Lower leg skin (tissue), 4 donors: ENCODE results near the gene KRT81. TPM values are rescaled to one million over a fixed set of nuclear protein-coding genes. Genes with fewer than 3 reads are reported as not detected.
"Not testable (repeated sequence)": the region's sequence is repeated elsewhere in the genome, so short reads cannot be mapped to it uniquely, and the experiment has no call there.

Experiments used
- DNase-seq, 2 donors: peaks; one replicate each; pipeline ENCODE4 v3.0.0-alpha.2; 2019; ENCODE audit warnings: low spot score in 2 of 2
- H3K4me3 ChIP-seq: fragments of 200-600 bp; sonication (generic); 2 replicates; pipeline ENCODE4 v1.5.1; 2017; ENCODE audit warnings: mild to moderate bottlenecking, low read depth; ENCODE audit not compliant: poor library complexity, severe bottlenecking
- POLR2A ChIP-seq, 2 donors: fragments of 450-650 bp; IDR thresholded peaks; one replicate each; pipeline ENCODE4 v1.6.1; 2016 to 2017; ENCODE audit warnings: antibody characterized with exemption in 2 of 2, mild to moderate bottlenecking in 1 of 2, moderate library complexity in 1 of 2
- WGBS, 2 donors: methylation state at CpG; one replicate each; pipeline ENCODE4 v1.1.5; 2018; 5-methylcytosine and 5-hydroxymethylcytosine counted together
- intact Hi-C: fragments of 100-400 bp; cut with DNase I; formaldehyde crosslinking; loops from one replicate; pipeline ENCODE4 v1.15.0; 2023; ENCODE audit warnings: low total_unique reads
- total RNA-seq, 4 donors: library from RNA; depleted of rRNA; stranded (reverse); fragments of >200 nt; gene quantifications; one replicate each; pipeline ENCODE4 v1.1.0, GENCODE V29; 2016
- TF ChIP-seq, protein P1 (sequence below), 3 donors: fragments of 450-650 bp; IDR thresholded peaks; one replicate each; pipeline ENCODE4 v1.5.1; 2016; ENCODE audit warnings: antibody characterized with exemption in 3 of 3, mild to moderate bottlenecking in 3 of 3, moderate library complexity in 2 of 3

KRT81 gene
- total RNA-seq, 4 donors from 2014 or later = 0.37 to 204 (median 10.6) TPM; not detected in 1

DNA sequence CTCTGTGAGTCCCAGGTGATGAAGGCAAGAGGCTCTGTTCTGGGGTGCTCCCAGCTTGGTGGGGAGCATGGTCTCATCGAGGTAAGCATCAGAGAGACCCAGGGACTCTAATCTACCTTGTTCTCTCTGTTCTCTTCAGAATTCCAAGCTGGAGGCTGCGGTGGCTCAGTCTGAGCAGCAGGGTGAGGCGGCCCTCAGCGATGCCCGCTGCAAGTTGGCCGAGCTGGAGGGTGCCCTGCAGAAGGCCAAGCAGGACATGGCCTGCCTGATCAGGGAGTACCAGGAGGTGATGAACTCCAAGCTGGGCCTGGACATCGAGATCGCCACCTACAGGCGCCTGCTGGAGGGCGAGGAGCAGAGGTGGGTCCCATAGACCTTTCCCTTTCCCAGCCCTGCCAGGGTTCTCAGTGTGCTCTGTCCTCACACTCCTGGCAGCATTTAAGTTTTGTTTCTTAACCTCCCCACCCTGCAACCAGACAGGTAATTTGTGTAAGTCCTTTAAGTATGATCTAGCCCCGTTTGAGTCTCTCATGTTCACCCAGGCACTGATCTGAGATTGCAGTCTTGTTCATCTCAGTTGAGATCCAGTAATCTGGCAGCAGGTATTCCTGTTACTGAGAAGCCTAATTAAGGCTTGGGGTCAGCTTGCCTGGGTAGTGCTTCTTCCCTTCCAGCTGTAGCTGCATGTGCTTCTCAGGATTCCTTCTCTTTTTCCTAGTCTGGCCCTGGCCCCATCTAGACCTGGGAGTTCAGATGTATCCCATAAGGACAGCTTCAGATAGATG, 14.8 kb upstream of the KRT81 start:
- WGBS, 2 donors = 79 to 81% methylated on average over 11 of the region's 11 CpGs
- intact Hi-C loops = no loop called here
- H3K4me3 ChIP-seq = no peak overlapping the region
- peak in 1 of 2 donors; percentile 54 for DNase-seq
- TF ChIP-seq, protein P1, sequence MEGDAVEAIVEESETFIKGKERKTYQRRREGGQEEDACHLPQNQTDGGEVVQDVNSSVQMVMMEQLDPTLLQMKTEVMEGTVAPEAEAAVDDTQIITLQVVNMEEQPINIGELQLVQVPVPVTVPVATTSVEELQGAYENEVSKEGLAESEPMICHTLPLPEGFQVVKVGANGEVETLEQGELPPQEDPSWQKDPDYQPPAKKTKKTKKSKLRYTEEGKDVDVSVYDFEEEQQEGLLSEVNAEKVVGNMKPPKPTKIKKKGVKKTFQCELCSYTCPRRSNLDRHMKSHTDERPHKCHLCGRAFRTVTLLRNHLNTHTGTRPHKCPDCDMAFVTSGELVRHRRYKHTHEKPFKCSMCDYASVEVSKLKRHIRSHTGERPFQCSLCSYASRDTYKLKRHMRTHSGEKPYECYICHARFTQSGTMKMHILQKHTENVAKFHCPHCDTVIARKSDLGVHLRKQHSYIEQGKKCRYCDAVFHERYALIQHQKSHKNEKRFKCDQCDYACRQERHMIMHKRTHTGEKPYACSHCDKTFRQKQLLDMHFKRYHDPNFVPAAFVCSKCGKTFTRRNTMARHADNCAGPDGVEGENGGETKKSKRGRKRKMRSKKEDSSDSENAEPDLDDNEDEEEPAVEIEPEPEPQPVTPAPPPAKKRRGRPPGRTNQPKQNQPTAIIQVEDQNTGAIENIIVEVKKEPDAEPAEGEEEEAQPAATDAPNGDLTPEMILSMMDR (IDR thresholded peaks at IDR 0.05) = no peak
- TF ChIP-seq POLR2A (IDR thresholded peaks at IDR 0.05) = no peak

- intact Hi-C loops, H3K4me3 ChIP-seq: not testable (repeated sequence)
- DNase-seq = peak in 1 of 2 donors; percentile 82
- WGBS, 2 donors = 82 to 90% methylated on average over 15 of the region's 15 CpGs
Measured at GRCh38 chr12:52304941-52305411, 13.6 kb upstream of the KRT81 start.

GRCh38 chr12:52302242-52302914, 11.0 kb upstream of the KRT81 start:
- H3K4me3 ChIP-seq, intact Hi-C loops, DNase-seq: not testable (repeated sequence)
- WGBS, 2 donors = no CpG with 5 or more reads among the region's 5 CpGs

DNA sequence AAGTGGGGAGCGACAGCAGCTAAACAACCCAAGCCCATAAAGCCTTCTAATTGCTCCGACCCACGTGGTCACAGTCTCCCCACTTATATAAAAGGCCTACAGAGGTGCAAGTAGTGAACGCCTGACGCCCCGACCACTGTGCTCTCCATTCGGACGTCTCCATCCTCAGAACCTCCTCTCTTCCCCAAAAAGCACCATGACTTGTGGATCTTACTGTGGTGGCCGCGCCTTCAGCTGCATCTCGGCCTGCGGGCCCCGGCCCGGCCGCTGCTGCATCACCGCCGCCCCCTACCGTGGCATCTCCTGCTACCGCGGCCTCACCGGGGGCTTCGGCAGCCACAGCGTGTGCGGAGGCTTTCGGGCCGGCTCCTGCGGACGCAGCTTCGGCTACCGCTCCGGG, 10.4 kb upstream of the KRT81 start:
- WGBS, 2 donors = 81 to 84% methylated on average over 24 of the region's 31 CpGs
- peak in 1 of 2 donors; percentile 68 for DNase-seq
- intact Hi-C loops, H3K4me3 ChIP-seq: not testable (repeated sequence)

- intact Hi-C loops = no loop called here
- no peak for TF ChIP-seq POLR2A (IDR thresholded peaks at IDR 0.05)
- TF ChIP-seq, protein P1 (IDR thresholded peaks at IDR 0.05) = no peak
- H3K4me3 ChIP-seq = no peak overlapping the region
- DNase-seq = peak in 1 of 2 donors; percentile 59
- WGBS, 2 donors = 66 to 77% methylated on average over 14 of the region's 14 CpGs
Measured at GRCh38 chr12:52300796-52301691, 9.7 kb upstream of the KRT81 start.

DNA sequence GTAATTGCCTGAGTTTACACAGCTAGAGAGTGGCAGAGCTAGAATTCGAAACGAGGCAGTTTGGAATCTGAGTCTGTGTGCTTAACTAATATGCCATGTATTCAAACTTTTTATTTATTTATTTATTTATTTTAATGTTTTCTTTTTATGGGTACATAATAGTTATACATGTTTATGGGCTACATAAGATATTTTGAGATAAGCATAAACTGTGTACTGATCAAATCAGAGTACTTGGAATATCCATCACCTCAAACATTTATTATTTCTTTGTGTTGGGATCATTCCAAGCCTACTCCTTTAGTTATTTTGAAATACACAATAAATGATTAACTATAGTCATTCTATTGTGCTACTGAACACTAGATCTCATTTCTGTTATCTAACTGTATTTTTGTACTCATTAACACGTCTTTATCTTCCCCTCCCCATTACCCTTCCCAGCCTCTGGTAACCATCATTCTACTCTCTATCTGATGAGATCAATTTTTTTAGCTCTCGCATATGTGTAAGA, 7.4 kb upstream of the KRT81 start:
- TF ChIP-seq, protein P1 (IDR thresholded peaks at IDR 0.05) = no peak
- no peak for TF ChIP-seq POLR2A (IDR thresholded peaks at IDR 0.05)
- WGBS, 2 donors = 70 to 77% methylated on average over 4 of the region's 4 CpGs
- DNase-seq = no peak
- H3K4me3 ChIP-seq = no peak overlapping the region
- intact Hi-C loops = no loop called here
